HL-60/S4 treated with retinoic acid at 250 ng/mL for 4 days and 3 days (cell line): Measurements from ENCODE around the gene PRR20E.
"Not testable (repeated sequence)": the region's sequence is repeated elsewhere in the genome, so short reads cannot be mapped to it uniquely, and the experiment has no call there.

Experiments
- in situ Hi-C: fragments of 300-500 bp; cut with MboI; formaldehyde crosslinking; loops from 2 replicates; pipeline ENCODE4 v1.7.0; 2022; ENCODE audit warnings: low sequenced_read_pairs

Gene PRR20E

DNA sequence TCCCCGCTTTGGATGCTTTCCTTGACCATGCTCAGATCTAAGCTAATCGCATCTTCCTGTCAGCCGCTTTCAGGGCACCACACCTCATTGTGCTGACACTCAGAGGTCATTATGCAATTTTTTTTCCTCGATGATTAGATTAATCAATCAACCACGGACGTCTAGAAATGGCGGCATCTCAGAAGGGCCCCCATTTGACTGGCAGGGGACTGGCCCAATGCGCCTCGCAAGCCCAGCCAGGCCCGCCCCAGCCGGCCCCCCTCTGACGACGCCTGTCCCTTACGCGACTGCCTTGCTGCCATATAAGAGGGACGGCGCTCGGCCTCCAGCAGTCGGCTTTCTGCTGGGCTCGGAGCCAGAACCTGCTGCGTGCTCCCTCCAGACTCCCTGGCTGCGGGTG lies at the start of gene PRR20E:
PRR20E (plus strand) TSS at position 301 of the 400 bp plus-strand sequence. CDS start 387 bp downstream, outside the sequence.
- in situ Hi-C loops: not testable (repeated sequence)

DNA sequence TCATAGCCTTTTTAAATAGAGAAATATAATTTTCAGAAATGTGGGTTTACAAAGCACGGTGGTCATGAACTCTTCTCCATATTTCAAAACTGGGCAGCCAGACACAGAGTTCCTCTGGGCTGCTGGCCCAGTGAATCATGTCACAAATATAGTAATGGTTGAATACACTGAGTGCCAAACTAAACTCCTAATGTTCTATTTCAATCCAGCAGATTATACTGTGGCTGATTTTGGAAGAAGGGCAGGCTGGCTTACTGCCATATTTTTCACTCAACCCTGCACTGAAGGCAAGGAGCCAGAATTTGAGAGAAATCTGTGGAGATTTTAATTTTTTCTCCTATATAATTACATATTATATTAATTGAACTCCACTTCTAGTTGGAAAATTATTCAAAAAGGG lies 43.3 kb upstream of the PRR20E start:
- in situ Hi-C loops: no loop called here

DNA sequence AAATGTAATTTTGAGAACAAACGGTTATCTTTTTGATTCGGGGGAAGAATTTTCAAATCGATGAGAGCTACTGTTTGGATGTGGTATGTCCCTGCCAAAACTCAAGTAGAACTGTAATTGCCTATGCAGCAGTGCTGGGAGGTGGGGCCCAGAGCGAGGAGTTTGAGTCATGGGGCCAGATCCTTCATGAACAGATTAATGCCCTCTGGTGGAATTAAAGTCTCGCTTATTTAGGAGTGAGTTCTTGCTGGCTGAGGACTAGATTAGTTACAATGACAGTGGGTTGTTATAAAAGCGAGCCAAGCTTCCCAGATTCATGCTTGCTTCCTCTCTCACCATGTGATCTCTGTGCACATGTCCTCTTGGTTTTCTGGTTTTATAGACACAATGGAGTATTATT lies 38.1 kb upstream of the PRR20E start:
- in situ Hi-C loops: no loop called here

DNA sequence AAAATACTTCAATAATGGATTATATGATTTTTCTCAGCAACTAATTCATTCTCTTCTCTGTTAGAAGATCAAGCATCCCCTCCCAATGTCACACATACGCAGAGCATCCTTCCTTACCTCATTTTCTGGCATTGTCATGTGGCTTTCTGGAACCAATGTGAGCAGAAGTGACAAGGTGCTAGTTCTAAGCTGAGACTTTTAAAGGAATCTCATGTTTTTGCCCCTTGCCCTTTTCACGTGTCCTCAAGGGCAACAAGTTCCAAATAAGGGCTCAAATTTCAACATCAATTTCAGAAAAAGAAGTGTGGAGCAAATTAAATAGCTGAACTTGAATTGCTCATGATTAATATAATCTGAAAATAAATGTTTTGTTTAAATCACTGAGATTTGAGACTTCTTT lies 30.9 kb upstream of the PRR20E start:
- in situ Hi-C loops: no loop called here

DNA sequence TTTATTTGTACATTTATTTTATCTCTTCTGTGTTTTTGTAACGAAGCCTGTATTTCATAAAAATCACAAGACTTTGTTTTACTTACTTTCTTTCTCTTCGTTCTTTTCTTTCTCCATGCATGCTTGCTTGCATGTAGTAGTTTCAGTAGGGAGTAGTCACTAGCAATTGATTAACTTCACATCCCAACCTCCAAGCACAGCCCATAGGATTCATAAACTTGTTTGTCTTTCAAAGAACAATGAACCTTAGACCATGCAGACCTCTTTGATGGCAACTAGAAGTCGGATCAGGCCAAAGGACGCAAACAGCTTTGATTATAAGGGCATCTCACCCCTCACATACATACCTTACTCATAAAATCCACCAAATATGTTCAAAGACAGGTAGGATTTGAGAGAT lies 29.4 kb upstream of the PRR20E start:
- in situ Hi-C loops: no loop called here

DNA sequence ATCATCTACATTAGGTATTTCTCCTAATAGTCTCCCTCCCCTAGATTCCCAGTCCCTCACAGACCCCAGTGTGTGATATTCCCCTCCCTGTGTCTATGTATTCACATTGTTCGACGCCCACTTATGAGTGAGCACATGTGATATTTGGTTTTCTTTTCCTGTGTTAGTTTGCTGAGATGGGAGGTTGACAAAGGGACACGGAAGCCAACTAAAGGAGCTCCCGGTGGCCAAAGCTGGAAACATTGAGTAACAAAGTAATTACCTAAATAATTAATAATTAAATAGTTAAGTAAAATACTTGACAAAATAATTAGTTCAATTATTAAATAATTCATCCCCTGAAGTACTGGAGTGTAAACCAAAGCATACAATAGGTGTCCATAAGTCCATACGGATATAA lies 28.0 kb upstream of the PRR20E start:
- in situ Hi-C loops: no loop called here

DNA sequence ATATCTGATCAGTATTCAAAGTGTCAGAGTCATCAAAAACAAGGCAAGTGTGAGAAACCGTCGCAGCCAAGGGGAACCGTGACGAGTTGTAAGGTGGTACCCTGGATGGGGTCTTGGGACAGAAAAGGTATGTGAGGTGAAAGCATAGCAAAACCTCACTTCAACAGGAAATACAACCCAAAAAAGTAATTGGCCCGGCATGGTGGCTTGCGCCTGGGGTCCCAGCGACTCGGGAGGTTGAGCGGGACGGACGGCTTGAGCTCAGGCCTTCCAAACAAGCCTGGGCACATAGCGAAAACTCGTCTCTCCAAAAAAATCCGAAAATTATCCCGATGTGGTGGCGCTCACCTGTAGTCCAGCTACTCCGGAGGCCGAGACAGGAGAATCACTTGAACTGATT lies 27.2 kb upstream of the PRR20E start:
- in situ Hi-C loops: not testable (repeated sequence)

DNA sequence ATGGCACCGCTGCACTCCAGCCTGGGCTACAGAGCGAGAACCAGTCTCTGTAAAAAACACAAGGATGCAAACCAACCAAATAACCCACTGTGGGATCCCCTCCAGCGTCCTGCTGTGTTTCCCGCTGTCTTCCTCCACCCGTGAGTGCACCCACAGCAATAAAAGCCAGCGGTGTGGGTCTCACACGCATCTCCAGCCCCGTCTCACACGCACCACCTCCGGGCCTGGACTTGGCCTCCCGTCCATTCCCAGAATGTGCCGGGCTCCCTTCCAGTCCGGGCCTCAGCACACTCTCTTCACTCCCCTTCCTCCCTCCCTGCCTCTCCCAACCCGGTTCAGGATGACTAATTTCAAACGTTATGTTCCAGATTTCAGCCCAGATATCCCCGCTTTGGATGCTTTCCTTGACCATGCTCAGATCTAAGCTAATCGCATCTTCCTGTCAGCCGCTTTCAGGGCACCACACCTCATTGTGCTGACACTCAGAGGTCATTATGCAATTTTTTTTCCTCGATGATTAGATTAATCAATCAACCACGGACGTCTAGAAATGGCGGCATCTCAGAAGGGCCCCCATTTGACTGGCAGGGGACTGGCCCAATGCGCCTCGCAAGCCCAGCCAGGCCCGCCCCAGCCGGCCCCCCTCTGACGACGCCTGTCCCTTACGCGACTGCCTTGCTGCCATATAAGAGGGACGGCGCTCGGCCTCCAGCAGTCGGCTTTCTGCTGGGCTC lies 26.6 kb upstream of the PRR20E start, which contains the start of gene PRR20A:
PRR20A (plus strand) TSS at position 684 of the 734 bp plus-strand sequence. CDS start 387 bp downstream, outside the sequence.
- in situ Hi-C loops: not testable (repeated sequence)

DNA sequence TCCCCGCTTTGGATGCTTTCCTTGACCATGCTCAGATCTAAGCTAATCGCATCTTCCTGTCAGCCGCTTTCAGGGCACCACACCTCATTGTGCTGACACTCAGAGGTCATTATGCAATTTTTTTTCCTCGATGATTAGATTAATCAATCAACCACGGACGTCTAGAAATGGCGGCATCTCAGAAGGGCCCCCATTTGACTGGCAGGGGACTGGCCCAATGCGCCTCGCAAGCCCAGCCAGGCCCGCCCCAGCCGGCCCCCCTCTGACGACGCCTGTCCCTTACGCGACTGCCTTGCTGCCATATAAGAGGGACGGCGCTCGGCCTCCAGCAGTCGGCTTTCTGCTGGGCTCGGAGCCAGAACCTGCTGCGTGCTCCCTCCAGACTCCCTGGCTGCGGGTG lies 19.8 kb upstream of the PRR20E start, which contains the start of gene PRR20B:
PRR20B (plus strand) TSS at position 301 of the 400 bp plus-strand sequence. CDS start 387 bp downstream, outside the sequence.
- in situ Hi-C loops: not testable (repeated sequence)

DNA sequence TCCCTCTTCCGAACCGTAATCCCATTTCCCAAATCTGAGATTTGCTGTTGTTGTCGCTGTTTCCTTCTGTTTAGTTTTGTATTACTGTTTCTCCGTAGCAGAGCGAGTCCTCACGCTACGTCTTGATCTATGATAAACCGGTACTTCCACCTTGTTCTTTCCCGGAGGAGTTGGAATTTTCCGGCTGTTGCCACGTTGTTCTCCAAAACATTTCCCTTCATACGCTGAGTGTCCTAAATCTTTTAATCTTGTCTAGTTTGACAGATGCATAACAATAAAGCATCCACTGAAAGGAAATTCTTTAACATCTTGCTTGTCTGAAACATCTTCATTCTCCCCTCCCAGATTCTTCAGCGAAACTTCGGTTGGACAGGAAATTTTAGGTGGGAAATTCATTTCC lies 18.9 kb upstream of the PRR20E start:
- in situ Hi-C loops: not testable (repeated sequence)

DNA sequence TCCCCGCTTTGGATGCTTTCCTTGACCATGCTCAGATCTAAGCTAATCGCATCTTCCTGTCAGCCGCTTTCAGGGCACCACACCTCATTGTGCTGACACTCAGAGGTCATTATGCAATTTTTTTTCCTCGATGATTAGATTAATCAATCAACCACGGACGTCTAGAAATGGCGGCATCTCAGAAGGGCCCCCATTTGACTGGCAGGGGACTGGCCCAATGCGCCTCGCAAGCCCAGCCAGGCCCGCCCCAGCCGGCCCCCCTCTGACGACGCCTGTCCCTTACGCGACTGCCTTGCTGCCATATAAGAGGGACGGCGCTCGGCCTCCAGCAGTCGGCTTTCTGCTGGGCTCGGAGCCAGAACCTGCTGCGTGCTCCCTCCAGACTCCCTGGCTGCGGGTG lies 13.2 kb upstream of the PRR20E start, which contains the start of gene PRR20C:
PRR20C (plus strand) TSS at position 301 of the 400 bp plus-strand sequence. CDS start 387 bp downstream, outside the sequence.
- in situ Hi-C loops: not testable (repeated sequence)

DNA sequence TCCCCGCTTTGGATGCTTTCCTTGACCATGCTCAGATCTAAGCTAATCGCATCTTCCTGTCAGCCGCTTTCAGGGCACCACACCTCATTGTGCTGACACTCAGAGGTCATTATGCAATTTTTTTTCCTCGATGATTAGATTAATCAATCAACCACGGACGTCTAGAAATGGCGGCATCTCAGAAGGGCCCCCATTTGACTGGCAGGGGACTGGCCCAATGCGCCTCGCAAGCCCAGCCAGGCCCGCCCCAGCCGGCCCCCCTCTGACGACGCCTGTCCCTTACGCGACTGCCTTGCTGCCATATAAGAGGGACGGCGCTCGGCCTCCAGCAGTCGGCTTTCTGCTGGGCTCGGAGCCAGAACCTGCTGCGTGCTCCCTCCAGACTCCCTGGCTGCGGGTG lies 6.7 kb upstream of the PRR20E start, which contains the start of gene PRR20D:
PRR20D (plus strand) TSS at position 301 of the 400 bp plus-strand sequence. CDS start 387 bp downstream, outside the sequence.
- in situ Hi-C loops: not testable (repeated sequence)

DNA sequence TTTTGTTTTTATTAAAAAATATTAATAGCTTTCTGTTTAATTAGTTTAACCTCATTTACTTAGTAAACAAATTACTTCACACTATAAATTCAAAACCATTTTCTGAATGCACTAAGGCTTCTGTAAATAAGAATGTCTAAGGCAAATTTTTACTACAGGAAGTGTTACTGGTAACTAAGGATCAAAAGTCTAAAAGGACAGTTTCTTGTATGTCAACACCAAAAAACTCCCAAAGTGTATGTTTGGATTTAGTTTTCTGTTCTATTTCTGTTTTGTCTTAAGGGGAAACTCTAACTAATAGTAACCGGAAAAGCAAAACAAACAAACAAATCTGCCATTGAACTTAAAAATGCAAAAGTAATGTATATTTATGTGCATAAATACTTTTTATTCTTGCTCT lies 24.7 kb downstream of the PRR20E start:
- in situ Hi-C loops: no loop called here

DNA sequence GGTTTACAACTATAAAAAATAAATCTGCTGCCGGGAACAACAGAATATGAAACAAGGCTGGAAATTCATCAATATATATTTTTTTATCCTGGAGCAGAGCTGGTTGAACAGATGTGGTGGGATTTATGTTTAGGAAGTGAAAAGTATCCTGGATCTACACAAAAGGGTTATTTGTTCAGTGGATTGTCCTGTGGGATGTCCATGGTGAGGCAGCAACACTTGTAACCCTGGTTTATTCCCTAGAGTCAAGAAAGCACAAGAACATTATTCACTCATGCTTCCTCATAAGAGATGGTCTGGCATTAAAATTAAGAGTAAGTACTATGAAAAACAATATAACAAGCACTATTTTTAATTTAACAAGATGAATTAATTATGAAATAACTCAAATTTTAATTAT lies 46.0 kb downstream of the PRR20E start:
- in situ Hi-C loops: no loop called here
